HG02759 (cell line): Measurements from ENCODE around the gene MTARC2.
"Not testable (repeated sequence)": the region's sequence is repeated elsewhere in the genome, so short reads cannot be mapped to it uniquely, and the experiment has no call there.

Source experiments
- ATAC-seq: cut with Tn5 transposase; IDR thresholded peaks from one replicate; pipeline ENCODE4 v1.9.1; 2021; ENCODE audit warnings: mild to moderate bottlenecking, moderate library complexity; ENCODE audit not compliant: unreplicated experiment

The MTARC2 gene

GRCh38 chr1:220748089-220748934 lies at the start of gene MTARC2:
MTARC2 (plus strand) TSS chr1:220748322; CDS start chr1:220748532, 210 bp downstream.
- peak; percentile 90 for ATAC-seq

DNA sequence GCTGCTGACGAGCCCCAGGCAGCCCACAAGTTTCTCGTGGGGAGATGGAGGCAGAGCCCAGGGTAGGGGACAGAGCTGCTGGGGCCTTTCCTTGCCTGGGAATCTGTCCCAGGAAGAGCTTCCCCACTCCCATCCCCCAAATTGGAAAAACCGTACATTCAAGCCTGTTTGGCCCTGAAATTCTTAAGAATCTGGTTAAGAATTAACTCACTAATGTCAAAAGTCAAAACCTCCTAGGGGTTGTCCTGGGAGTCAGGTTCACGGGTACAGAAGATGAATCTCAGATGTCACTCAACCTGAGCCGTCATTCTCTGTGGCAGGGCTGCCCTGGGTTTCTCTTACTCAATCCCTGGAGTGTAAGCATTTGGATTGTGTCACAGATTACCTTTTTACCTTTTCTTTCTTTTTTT lies 49.5 kb upstream of the MTARC2 start:
- no peak for ATAC-seq

- ATAC-seq = no peak
Measured at GRCh38 chr1:220699044-220699443, 49.1 kb upstream of the MTARC2 start.

DNA sequence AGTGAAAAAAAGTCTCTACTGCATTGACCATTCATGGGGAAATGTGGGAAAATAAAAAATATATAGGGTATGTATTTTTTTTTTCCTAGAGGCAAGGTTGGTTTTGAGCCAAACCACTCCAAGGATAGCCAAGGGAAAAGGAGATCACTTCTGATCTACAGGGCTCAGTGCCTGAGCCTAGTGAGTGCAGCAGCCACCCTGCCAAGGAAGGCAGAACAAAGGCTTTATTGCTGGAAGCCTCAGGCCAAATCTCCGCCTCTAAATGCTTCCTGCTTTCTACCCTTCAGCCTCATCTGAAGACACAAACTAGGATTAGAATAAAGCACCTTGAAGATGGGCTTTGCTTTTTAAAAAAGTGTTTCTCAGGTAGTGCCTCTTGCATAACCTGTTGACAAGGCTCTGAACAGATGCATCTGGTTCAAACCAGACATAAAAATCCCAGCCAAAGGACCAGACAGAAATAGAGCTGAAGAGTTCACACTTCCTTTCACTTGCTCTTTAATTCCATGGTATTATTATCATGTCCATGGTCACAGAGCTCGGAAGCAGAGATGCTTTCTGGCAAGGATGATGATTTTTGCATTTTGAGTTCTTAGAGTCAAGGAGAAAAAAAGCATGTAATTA lies 47.5 kb upstream of the MTARC2 start:
- no peak for ATAC-seq

GRCh38 chr1:220701974-220702373 lies 46.1 kb upstream of the MTARC2 start:
- peak; percentile 63 for ATAC-seq

GRCh38 chr1:220702733-220703270 lies 45.3 kb upstream of the MTARC2 start:
- ATAC-seq = no peak

DNA sequence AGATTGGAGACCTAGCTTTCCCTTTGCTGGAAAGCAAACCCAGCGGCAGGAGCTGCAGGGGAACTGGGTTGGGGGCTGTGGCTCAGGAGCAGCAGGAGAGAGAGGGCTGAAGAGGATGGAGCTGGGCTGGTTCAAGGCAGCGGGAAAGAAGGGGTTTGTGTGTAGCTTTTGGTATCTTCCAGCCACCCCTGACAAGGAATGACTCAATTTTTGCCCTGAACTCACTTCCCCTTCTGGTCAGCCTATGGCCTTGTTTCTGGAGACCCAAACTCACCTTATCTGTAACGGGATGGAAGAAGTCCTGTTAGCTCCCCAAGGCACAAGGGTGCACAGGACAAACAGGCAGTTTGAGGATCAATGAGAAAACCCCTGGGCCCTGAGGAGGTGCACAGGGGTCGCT lies 44.8 kb upstream of the MTARC2 start:
- no peak for ATAC-seq

- ATAC-seq = no peak
Measured at GRCh38 chr1:220705782-220706181, 42.3 kb upstream of the MTARC2 start.

GRCh38 chr1:220706480-220706879 lies 41.6 kb upstream of the MTARC2 start:
- ATAC-seq = no peak

- ATAC-seq = no peak
Measured at GRCh38 chr1:220707160-220707559, 41.0 kb upstream of the MTARC2 start.

GRCh38 chr1:220708244-220708643 lies 39.9 kb upstream of the MTARC2 start:
- no peak for ATAC-seq

DNA sequence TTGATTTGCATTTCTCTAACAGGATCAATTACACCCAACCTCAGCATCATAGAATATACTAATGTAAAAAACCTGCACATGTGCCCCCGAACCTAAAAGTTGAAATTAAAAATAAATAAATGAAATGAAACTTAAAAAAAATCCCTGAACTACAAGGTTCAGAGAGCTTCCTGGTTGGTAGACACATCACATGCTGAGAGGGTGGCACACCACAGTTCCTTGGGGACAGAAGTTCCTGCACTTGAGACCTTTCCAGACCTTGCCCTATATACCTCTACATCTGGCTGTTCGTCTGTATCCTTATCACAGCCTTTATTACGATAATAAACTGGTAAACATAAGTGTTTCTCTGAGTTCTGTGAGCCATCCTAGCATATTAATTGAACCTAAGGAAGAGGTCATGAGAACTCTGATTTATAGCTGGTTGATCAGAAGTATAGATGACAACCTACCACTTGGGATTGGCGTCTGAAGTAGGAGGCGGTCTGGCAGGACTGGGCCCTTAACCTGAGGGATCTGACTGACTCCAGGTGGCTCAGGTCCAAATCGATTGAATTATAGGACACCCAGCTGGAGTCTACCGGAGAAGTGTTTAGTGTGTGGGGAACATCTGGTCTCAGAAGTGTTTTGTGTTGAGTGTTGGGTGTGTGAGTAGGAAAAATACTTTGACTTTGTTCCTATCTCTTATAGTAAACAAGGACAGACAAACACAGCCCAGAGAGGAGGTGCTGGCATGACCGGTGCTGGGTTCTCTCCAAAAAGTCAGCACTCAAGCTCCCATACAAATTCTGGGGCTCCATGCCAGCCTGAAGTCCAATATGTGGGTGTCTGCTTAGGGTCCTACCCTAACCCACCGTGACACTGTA lies 39.0 kb upstream of the MTARC2 start:
- ATAC-seq = no peak

GRCh38 chr1:220710333-220710732 lies 37.8 kb upstream of the MTARC2 start:
- no peak for ATAC-seq

- ATAC-seq = peak; percentile 81
Measured at GRCh38 chr1:220711056-220711809, 36.9 kb upstream of the MTARC2 start.

- not testable (repeated sequence) for ATAC-seq
Measured at GRCh38 chr1:220715986-220716385, 32.1 kb upstream of the MTARC2 start.

- peak; percentile 82 for ATAC-seq
Measured at GRCh38 chr1:220717800-220718640, 30.1 kb upstream of the MTARC2 start.

DNA sequence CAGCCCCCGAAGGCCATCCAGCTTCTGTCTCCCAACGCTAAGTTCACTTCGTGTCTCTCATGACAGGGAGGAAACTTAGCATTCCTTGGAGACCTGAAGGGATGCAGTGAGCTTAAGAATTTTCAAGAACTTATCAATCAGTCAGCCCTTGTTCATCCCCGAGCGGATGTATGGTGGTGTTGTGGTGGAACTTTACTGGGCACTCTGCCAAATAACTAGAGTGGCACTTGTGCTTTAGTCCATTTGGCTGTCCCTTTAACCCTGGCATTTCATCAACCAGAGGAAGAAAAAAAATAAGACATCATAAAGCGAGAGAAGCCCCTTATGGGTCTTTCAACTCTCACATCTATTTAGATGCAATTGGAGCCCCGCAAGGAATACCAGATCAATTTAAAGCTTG lies 26.9 kb upstream of the MTARC2 start:
- ATAC-seq = not testable (repeated sequence)

DNA sequence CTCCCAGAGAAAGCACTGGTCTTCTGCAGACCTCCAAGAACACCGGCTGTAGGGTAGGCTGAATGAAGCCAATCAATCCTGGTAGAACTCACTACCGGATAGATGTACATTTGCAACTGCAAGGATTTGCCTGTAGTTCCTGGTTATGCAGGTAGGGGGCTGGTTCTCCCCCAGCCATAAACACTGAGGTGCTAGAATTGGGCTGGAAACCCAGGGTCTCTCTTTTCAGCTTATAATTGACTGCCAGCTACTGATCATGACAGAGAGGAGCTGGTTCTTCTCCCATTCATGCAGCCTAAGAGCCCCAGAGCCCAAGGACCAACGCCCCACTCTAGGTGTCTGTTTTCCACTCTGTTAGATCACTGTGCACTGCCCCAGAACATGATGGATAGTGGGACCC lies 21.5 kb upstream of the MTARC2 start:
- no peak for ATAC-seq

- ATAC-seq = no peak
Measured at GRCh38 chr1:220727519-220727918, 20.6 kb upstream of the MTARC2 start.
